SU-DHL-6 (cell line): ENCODE results near the gene EEFSEC.

Experiments used
- H2AFZ ChIP-seq: fragments of 200-600 bp; sonication (generic); 2 replicates; pipeline ENCODE4 v1.6.1; 2014; ENCODE audit warnings: low read depth, mild to moderate bottlenecking, moderate library complexity, mixed read lengths, antibody characterized with exemption, low read length; ENCODE audit not compliant: severe bottlenecking
- H3F3A ChIP-seq: fragments of 200-600 bp; shearing (Covaris generic); 2 replicates; pipeline ENCODE4 v1.6.0; 2016; ENCODE audit warnings: antibody characterized with exemption, mild to moderate bottlenecking; ENCODE audit not compliant: insufficient read depth
- H3K27ac ChIP-seq: fragments of 200-600 bp; sonication (generic); 2 replicates; pipeline ENCODE4 v1.5.1; 2016; ENCODE audit warnings: low read depth, mild to moderate bottlenecking, low read length, moderate library complexity, mixed read lengths
- H3K27me3 ChIP-seq: fragments of 200-600 bp; sonication (generic), shearing (Covaris generic); 2 replicates; pipeline ENCODE4 v1.6.0; 2014; ENCODE audit warnings: mild to moderate bottlenecking, low read length
- H3K36me3 ChIP-seq: fragments of 200-600 bp; sonication (generic); 2 replicates; pipeline ENCODE4 v1.6.1; 2014; ENCODE audit warnings: mild to moderate bottlenecking, low read length, mixed read lengths
- H3K4me2 ChIP-seq: fragments of 300-600, 200-600 bp; shearing (Covaris generic), sonication (generic); 2 replicates; pipeline ENCODE4 v1.6.0; 2014; ENCODE audit warnings: low read length, low read depth, mild to moderate bottlenecking; ENCODE audit not compliant: poor library complexity, severe bottlenecking
- H3K4me3 ChIP-seq: fragments of 200-600 bp; sonication (generic); 2 replicates; pipeline ENCODE4 v1.5.1; 2014; ENCODE audit warnings: antibody characterized with exemption, low read length, mild to moderate bottlenecking, mixed read lengths; ENCODE audit not compliant: insufficient read depth, poor library complexity, severe bottlenecking
- H3K79me2 ChIP-seq: fragments of 200-600 bp; sonication (generic); 2 replicates; pipeline ENCODE4 v1.6.1; 2014; ENCODE audit warnings: mild to moderate bottlenecking, low read length, moderate library complexity; ENCODE audit not compliant: insufficient read depth
- H3K9ac ChIP-seq: fragments of 200-600 bp; sonication (generic); 2 replicates; pipeline ENCODE4 v1.7.0; 2014; ENCODE audit warnings: mild to moderate bottlenecking, low read length
- H3K9me2 ChIP-seq: fragments of 200-600 bp; sonication (generic); replicated peaks from 2 replicates; pipeline ENCODE4 v1.6.1; 2014; ENCODE audit warnings: low read length; ENCODE audit not compliant: insufficient read depth
- H3K9me3 ChIP-seq: fragments of 200-600 bp; sonication (generic); 2 replicates; pipeline ENCODE4 v1.6.1; 2014; ENCODE audit warnings: low read length, mixed read lengths; ENCODE audit not compliant: insufficient read depth
- H4K20me1 ChIP-seq: fragments of 200-600 bp; sonication (generic); 2 replicates; pipeline ENCODE4 v1.6.1; 2014; ENCODE audit warnings: low read depth, mild to moderate bottlenecking, antibody characterized with exemption, low read length, moderate library complexity, mixed read lengths
- EZH2phosphoT487 ChIP-seq: fragments of 200-600 bp; sonication (generic), shearing (Covaris generic); conservative IDR thresholded peaks from 2 replicates; pipeline ENCODE4 v1.6.1; 2018; ENCODE audit warnings: mild to moderate bottlenecking, antibody characterized with exemption, low read length, moderate library complexity, mixed read lengths
- TF ChIP-seq, protein P1 (sequence below): fragments of 200-600 bp; sonication (generic); IDR thresholded peaks from one replicate; pipeline ENCODE4 v1.5.1; 2017; ENCODE audit warnings: antibody characterized with exemption, mild to moderate bottlenecking, low read length, moderate library complexity; ENCODE audit not compliant: insufficient read depth, poor library complexity, severe bottlenecking

The EEFSEC gene

DNA sequence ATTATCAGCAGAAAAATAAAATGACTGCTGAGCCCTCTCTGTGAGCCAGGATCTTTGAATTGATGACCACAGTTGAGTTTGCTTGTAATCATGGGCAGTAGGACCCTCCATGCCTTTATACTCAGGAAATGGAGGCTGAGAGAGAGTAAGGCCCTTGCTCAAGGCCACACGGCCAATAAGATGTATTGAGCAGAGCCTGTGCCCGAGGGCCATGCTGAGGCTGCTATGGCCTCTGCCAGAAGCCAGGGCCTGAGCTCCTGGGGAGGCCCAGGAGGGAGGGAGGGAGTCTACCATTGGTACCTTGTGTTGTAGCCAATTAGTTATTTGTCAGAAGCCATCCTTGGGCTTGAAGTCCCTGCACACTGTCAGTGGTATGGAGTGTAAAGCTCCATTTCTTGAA, 162.0 kb downstream of the EEFSEC start:
- TF ChIP-seq, protein P1, sequence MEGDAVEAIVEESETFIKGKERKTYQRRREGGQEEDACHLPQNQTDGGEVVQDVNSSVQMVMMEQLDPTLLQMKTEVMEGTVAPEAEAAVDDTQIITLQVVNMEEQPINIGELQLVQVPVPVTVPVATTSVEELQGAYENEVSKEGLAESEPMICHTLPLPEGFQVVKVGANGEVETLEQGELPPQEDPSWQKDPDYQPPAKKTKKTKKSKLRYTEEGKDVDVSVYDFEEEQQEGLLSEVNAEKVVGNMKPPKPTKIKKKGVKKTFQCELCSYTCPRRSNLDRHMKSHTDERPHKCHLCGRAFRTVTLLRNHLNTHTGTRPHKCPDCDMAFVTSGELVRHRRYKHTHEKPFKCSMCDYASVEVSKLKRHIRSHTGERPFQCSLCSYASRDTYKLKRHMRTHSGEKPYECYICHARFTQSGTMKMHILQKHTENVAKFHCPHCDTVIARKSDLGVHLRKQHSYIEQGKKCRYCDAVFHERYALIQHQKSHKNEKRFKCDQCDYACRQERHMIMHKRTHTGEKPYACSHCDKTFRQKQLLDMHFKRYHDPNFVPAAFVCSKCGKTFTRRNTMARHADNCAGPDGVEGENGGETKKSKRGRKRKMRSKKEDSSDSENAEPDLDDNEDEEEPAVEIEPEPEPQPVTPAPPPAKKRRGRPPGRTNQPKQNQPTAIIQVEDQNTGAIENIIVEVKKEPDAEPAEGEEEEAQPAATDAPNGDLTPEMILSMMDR = no peak
- TF ChIP-seq EZH2phosphoT487 = no peak
- no peak overlapping the region for H3K4me2 ChIP-seq
- H3K27me3 ChIP-seq = no peaks in the 10 kb centered on the region
- H4K20me1 ChIP-seq = no peaks in the 10 kb centered on the region
- H3K9me2 ChIP-seq = no peaks in the 10 kb centered on the region
- H3K27ac ChIP-seq = no peak overlapping the region
- H3K9ac ChIP-seq = no peak overlapping the region
- H3K4me3 ChIP-seq = no peak overlapping the region
- no peaks in the 10 kb centered on the region for H3K79me2 ChIP-seq
- no peaks in the 10 kb centered on the region for H3K36me3 ChIP-seq
- no peaks in the 10 kb centered on the region for H3F3A ChIP-seq
- no peaks in the 10 kb centered on the region for H3K9me3 ChIP-seq
- no peak overlapping the region for H2AFZ ChIP-seq

DNA sequence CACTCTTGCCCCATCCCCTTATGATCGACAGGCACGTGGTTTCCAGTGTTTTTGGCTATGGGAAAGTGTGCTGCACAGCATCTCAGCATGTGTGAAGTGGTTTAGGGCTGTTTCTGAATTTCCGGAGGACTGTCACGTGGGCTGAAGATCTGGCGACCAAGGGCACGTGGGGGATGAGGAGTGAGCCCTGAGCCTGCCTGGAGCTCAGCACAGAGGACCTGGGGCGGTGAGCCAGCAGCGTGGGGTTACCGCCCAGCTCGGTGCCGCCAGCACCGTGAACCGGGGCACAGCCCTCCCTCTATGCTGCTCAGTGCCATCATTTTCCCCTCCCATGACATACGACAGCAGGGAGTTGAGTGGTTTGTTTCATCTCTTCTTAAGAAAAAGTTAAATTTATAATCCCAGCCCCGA, 163.2 kb downstream of the EEFSEC start:
- Histone ChIP-seq H3K27ac (no peak overlapping the region), H3K79me2 (no peaks in the 10 kb centered on the region), H3F3A (no peaks in the 10 kb centered on the region), H3K9me3 (no peaks in the 10 kb centered on the region), H3K27me3 (no peaks in the 10 kb centered on the region), H4K20me1 (no peaks in the 10 kb centered on the region), H3K36me3 (no peaks in the 10 kb centered on the region), H3K9ac (no peak overlapping the region), H3K4me3 (no peak overlapping the region), H2AFZ (no peak overlapping the region), H3K9me2 (no peaks in the 10 kb centered on the region), H3K4me2 (no peak overlapping the region)
- TF ChIP-seq, protein P1 = no peak
- TF ChIP-seq EZH2phosphoT487 = no peak

DNA sequence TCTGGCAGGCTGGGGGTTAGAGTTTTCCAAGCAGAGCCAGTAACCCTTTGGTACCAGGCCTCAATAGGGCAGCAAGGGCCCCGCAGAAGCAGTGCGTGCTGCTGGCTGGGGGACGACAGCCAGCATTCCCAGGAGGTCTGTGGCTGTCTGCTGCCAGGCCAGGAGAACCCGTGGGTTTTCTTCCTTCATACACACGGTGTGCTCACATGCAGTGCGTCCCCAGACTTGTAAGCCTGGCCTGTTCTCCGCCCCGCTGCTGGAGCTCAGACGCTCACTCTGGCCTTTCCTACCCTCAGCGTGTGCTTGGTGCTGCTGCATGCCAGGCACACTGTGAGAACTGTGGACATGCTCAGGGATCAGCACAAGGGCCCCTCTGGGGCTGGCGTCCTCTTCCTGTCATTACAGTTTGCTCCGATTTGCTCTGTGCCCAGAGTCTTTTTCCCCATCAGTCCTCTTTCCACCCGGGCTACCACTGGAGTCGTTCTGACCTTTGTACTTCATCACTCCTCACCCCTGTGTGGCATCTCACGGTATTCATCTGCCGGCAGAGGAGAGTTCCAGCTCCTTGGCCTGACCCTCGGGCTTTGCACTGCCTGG, 163.9 kb downstream of the EEFSEC start:
- H3K9ac ChIP-seq = no peak overlapping the region
- H2AFZ ChIP-seq = no peak overlapping the region
- H3K4me2 ChIP-seq = no peak overlapping the region
- H4K20me1 ChIP-seq = no peaks in the 10 kb centered on the region
- TF ChIP-seq, protein P1 = no peak
- no peak for TF ChIP-seq EZH2phosphoT487
- H3F3A ChIP-seq = no peaks in the 10 kb centered on the region
- no peaks in the 10 kb centered on the region for H3K79me2 ChIP-seq
- no peak overlapping the region for H3K27ac ChIP-seq
- no peaks in the 10 kb centered on the region for H3K36me3 ChIP-seq
- H3K27me3 ChIP-seq = no peaks in the 10 kb centered on the region
- no peaks in the 10 kb centered on the region for H3K9me3 ChIP-seq
- no peak overlapping the region for H3K4me3 ChIP-seq
- no peaks in the 10 kb centered on the region for H3K9me2 ChIP-seq
